SK-MEL-5 (cell line): Measurements from ENCODE around the gene RAB11FIP3. TPM values are rescaled to one million over a fixed set of nuclear protein-coding genes. Genes with fewer than 3 reads are reported as not detected.
"Not testable (repeated sequence)": the region's sequence is repeated elsewhere in the genome, so short reads cannot be mapped to it uniquely, and the experiment has no call there.

ENCODE experiments used
- DNase-seq: peaks from one replicate; pipeline ENCODE4 v3.0.0-alpha.2; 2016; ENCODE audit warnings: low read depth, low spot score
- in situ Hi-C: cut with HindIII; loops from 2 replicates; pipeline ENCODE4 v1.10.0; 2016; ENCODE audit warnings: low sequenced_read_pairs, high pct_unique_total_duplicates, low pct_unique_long_range_greater_than_20kb
- polyA plus RNA-seq, 2 experiments: library from polyadenylated mRNA; depleted of rRNA; stranded (reverse); fragments of >200 nt; gene quantifications; 2 replicates each; pipeline ENCODE4 v1.2.3, GENCODE V29; 2015
- total RNA-seq: library from RNA; depleted of rRNA; stranded (reverse); fragments of >200 nt; shearing (Covaris generic); gene quantifications from 2 replicates; pipeline ENCODE4 v1.2.3, GENCODE V29; 2014; rRNA removed

Gene RAB11FIP3, protein sequence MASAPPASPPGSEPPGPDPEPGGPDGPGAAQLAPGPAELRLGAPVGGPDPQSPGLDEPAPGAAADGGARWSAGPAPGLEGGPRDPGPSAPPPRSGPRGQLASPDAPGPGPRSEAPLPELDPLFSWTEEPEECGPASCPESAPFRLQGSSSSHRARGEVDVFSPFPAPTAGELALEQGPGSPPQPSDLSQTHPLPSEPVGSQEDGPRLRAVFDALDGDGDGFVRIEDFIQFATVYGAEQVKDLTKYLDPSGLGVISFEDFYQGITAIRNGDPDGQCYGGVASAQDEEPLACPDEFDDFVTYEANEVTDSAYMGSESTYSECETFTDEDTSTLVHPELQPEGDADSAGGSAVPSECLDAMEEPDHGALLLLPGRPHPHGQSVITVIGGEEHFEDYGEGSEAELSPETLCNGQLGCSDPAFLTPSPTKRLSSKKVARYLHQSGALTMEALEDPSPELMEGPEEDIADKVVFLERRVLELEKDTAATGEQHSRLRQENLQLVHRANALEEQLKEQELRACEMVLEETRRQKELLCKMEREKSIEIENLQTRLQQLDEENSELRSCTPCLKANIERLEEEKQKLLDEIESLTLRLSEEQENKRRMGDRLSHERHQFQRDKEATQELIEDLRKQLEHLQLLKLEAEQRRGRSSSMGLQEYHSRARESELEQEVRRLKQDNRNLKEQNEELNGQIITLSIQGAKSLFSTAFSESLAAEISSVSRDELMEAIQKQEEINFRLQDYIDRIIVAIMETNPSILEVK
- total RNA-seq, result 10.0 and 10.5 TPM in 2 replicates
- polyA plus RNA-seq (2015; cell fraction: cytosol; rRNA removed), result 18.7 and 23.5 TPM in 2 replicates
- 35.1 and 41.8 TPM in 2 replicates for polyA plus RNA-seq (2015; cell fraction: nucleus; rRNA removed)

DNA sequence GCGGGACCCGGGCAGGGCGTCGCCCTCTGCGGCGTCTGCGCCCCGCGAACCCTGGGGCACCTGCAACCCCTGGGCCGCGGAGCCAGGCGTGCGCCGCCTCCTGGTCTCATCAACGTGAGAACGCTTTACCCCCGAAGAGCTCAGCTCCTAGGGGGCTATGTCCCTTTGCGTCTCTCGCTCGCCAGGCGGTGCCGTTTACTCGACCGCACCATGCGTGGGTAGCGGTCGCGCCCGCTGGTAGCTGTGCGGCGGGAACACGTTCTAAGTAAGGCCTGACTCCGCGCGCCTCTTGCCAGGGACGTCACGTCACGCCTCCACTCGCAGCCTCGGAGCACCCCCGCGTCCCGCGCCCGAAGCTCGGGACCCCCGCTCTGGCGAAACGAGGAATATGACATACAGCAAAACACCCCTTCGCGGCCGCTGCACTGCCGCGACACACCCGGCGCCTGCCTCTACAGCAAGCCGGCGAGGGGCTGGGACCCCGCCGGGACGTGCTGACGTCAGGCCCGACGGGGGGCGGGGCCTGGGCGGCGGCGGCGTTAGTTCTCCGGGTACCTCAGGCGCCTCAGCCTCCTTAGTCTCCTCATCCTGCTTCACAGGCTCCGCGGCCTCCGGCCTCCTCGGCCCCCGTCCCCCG lies at the start of gene RAB11FIP3:
TSS of gene RAB11FIP3 (plus strand) at position 568 of the 637 bp plus-strand sequence. CDS start 358 bp downstream, outside the sequence.
- in situ Hi-C loops, result no loop called here
- peak; percentile 57 for DNase-seq

DNA sequence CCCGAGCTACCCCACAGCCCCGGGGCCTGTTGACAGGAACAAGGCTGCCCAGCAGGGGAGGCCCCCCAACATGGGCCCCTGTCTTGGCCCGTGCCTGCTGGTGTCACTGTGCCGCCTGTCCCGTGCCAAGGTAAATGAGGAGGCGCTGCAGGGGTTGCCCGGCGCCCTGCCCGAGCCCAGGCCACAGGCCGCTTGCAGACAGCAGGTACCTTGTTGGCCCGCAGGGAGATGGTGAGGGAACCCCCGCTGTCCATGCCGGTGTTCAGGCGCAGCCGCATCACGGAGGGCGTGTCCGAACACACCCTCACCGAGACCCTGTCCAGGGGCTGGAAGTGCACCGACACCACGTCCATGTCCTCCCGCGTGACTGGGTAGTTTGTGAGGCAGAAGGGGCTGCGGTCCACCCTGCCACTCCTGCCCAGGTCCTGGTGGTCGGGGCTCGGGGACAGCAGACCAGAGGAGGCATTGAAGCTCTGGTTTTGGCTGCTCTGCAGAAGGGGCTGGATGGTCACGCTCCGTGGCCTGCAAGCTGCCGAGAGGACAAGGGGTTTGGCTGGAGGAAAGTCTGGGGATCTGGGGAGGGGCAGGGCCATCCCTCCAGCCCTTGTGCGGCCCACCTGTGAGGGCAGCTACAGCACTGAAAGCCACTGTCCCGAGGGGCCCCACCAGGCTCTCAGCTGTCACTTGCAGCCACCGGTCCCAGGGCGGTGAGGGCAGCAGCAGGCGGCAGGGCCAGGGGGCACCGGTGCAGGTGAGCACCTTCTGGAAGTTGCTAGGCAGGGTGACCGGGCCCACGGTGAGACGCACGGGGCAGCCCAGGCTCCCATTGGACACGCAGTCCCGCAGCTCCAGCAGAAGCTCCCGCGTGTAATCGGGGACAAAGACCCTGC lies 49.3 kb upstream of the RAB11FIP3 start:
- in situ Hi-C loops, result no loop called here
- no peak for DNase-seq

DNA sequence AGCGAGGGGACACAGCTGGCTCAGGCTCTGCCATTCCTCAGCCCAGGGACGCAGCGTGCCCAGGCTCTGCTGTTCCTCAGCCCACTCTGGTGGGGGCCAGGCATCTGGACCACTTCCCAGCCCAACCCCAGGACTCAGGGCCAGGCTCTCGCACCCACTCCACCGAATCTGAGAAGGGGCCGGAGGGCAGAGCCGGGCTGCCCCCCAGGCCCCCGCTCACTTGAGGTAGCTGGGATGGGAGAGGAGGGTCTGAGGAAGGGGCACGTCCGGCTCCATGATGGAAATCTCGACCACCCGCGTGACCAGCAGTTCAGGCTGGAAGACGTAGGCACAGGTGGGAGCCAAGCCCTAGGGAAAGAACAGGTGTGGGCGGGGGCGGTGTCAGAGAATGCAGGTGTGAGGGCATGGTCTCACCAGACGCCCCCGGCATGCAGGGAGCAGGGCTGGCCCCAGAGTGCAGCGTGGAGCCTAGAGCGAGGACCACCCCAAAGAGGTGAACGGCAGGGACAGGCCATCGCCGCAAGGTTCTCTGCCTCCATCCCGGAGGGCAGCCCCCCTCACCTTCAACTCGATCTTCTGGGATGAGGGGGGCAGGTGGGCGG lies 48.5 kb upstream of the RAB11FIP3 start:
- in situ Hi-C loops, result no loop called here
- DNase-seq, result no peak

DNA sequence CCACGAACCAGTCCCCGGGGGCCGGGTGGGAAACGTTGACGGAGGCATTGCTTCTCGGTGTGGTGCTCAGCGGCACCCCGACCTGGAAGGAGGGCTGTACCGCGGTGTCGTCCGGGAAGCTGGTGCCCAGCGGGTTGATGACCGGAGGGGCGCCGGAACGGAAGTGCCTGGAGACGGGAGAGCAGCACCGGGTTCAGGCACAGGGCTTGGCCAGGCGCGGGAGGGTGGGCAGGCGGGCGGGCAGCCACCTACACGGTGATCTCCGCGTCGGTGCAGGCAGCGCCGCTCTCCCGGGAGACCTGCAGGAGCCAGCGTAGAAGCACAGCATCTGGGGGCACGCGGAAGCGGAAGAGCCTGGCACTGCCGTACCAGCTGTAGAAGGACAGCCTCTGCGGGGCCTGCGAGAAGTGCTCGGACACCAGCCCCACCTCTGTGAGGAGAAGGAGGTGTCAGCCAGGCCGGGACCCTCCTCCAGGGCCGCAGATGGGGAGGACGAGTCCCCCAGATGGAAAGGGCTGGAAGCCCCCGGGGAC lies 48.0 kb upstream of the RAB11FIP3 start:
- in situ Hi-C loops, result no loop called here
- no peak for DNase-seq

DNA sequence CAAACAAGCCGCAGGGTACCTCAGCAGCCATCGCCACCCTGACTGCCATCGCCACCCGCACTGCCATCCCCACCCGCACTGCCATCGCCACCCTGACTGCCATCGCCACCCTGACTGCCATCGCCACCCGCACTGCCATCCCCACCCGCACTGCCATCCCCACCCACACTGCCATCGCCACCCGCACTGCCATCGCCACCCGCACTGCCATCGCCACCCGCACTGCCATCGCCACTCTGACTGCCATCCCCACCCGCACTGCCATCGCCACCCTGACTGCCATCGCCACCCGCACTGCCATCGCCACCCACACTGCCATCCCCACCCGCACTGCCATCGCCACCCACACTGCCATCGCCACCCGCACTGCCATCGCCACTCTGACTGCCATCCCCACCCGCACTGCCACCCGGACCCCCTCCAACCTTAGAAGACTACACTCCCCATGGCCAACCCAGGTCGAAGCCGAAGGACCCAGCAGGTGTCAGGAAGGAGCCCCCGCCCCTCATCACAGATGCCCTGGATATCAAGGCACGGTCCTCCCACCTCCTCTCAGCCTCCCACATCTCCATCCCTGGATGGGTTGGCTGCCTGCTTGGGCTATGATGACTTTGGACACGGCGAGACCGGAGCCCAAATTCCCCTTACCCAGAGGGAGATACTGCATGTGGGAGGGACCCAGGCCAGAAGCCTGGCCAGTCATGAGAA lies 47.2 kb upstream of the RAB11FIP3 start:
- DNase-seq, in situ Hi-C loops: not testable (repeated sequence)

DNA sequence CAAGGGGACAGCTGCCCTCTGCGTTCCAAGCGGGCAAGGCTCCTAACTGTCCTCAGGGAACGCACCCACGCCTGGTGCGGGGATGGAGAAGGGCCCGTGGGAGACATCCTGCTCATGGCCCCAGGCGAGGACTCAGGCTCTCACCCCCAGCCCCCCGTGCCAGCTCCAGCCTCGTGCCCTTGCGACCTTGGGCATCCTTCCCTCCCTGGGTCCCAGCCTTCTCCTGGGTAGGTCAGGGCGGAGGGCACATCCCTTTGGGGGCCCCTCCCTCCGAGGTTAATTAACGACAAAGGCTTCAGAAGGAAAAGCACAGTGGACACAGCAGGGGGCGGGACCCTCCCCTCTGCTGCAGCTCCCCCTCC lies 46.6 kb upstream of the RAB11FIP3 start:
- no peak for DNase-seq
- in situ Hi-C loops, result no loop called here

DNA sequence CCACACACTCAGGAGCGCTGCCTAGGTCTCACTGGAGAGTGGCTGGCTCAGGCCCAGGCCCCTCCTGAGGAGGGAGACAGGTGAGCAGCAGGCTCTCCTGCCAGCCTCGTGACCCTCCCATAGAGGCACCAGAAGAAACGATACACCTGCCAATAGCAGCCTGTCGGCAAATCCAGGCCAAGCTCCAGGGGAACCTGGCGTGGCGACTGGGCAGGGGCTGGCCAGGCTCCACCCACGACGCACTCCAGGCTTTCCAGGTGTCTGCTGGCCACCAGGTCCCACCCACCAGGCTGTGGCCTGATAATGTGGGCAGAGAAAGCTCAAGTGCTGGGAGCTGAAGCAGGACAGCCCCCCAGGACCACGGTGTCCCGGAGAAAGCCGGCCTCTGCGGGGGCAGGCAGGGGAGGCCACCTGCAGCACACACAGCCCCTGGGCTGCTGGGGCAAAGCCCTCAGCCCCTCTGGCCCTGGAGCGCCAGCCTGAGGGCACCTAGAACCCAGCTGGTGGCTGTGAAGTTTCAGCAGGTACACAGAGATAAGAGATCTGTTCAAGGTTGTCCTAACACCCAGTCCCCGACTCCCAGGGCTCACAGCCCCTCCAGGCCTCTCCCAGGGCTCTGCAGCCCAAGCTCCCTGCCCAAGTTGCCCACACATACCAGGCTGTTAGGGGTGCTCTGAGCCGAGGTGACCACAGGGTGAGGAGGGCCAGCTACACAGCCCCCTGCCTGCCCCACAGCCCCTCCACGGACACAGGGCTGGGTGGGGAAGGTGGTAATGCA lies 46.1 kb upstream of the RAB11FIP3 start:
- in situ Hi-C loops, result no loop called here
- DNase-seq, result no peak

DNA sequence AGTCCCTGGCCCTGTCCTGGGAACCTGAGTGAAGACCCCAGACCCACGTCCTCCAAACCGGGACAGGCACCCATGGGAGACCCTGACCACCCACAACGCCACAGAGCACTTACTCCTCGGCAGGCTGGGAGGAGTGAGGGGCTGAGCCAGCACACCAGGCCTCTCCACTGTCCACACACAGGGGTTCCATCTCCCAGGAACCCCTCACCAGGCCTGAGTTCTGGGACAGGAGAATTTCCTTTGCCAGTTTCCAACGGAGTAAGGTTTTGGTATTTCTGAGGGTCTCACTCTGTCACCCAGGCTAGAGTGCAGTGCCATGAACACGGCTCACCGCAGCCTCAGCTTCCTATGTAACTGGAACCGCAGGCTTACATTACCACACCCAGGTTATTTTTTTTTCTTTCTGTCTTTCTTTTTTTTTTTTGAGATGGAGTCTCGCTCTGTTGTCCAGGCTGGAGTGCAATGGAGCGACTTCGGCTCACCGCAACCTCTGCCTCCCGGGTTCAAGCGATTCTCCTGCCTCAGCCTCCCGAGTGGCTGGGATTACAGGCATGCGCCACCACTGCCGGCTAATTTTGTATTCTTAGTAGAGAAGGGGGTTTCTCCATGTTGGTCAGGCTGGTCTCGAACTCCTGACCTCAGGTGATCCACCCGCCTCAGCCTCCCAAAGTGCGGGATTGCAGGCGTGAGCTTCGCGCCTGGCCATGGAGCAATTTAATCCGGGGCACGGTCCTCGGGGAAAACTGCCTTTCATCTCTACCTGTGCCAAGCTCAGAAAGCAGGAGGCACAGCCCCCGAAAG lies 45.3 kb upstream of the RAB11FIP3 start:
- in situ Hi-C loops, result no loop called here
- DNase-seq, result no peak

DNA sequence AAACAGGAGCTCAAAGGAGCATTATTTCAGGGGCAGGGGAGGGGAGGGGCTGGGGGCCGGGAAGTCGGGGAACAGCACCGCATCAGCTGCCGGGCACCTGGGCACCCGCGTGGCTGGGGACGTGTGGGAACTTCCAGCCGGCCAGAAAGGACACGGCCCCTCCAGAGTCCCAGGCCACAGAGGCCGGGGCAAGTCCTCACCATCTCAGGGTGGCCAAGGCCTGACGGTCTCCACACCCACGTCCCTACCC lies 44.8 kb upstream of the RAB11FIP3 start:
- DNase-seq, result no peak

DNA sequence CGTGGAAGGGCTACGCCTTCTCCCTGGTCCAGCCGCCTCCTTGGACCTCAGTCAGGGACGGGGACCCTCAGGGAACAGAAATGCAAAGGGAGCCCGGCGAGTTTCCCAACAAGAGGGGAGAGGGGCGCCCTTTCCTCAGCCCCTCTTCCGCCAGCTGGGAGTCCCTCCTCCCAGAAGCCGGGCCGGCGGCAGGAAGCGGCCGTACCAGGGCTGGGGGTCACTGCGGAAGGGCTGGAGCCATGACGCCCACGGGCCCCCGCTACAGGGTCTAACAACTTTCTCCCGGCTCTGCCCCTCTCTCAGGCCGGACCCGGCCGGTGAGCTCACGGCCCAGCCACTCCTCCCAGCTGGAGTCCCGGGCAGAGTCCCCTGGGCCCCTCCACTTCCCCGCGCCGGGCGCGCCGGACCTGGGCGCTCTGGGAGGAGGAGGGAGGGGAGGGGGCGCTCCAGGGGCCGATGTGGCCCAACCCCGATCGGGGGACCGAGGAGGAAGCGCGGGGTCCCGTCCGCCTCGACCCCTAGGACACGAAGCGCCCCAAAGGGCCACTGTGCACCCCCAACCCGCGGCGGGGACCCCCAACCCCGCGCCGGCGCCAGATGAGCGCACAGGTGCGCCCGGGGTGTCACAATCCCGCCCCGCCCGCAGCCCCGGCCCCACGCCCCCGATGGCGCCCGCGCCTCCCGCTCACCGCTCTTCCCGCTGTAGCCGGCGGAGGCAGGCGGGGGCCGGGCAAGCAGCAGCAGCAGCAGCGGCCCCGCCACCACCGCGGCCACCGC lies 44.2 kb upstream of the RAB11FIP3 start:
- no peak for DNase-seq
- in situ Hi-C loops, result no loop called here

More for the DNA sequence above, 44.8 kb upstream of the RAB11FIP3 start:
- in situ Hi-C loops, result no loop called here

DNA sequence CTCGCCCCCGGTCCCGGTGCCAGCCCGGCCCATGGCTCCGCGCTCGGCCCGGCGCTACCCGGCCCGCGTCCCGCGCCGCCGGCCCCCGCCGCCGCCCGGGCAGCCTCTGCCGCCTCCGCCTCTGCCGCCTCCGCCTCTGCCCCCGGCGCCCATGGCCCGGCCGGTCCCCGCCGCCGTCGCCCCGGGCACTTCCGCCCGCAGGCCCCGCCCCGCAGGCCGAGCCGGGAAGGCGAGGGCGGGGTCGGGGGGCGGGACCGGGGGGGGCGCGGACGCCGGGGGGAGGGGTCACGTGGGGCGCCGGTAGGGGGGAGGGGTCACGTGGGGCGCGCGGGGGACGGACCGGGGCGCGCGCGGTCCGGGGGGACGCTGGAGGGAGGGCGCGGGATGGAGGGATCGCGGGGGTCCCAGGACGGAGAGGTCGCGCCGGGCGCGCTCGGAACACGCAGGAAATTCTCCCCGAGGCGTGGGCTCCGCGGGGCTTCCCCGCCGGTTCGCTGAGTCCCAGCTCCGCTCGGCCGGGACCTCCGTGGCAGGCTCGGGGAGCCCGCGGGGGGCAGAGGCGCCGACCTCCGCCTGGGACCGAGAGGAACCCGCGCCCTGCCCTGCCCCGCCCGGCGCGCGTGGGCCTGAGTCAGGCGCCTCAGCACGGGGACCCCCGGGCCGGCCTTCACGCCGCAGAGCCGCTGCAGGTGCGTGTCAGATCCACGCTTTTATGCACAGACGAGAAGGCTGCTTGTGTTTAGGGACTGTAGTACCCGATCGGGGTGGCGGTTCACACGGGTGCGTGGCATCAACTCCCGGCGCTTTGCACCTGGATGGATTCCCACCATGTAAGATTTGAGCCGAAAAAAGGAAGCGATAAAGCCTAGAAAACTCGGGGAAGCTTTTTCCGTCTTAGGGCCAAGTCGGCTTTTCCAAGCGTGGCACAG lies 43.4 kb upstream of the RAB11FIP3 start, which contains the start of gene PGAP6:
TSS of gene PGAP6 (minus strand) at position 190 of the 929 bp plus-strand sequence. CDS start at position 33, 157 bp downstream.
- DNase-seq, result peak; percentile 49
- in situ Hi-C loops, result no loop called here

DNA sequence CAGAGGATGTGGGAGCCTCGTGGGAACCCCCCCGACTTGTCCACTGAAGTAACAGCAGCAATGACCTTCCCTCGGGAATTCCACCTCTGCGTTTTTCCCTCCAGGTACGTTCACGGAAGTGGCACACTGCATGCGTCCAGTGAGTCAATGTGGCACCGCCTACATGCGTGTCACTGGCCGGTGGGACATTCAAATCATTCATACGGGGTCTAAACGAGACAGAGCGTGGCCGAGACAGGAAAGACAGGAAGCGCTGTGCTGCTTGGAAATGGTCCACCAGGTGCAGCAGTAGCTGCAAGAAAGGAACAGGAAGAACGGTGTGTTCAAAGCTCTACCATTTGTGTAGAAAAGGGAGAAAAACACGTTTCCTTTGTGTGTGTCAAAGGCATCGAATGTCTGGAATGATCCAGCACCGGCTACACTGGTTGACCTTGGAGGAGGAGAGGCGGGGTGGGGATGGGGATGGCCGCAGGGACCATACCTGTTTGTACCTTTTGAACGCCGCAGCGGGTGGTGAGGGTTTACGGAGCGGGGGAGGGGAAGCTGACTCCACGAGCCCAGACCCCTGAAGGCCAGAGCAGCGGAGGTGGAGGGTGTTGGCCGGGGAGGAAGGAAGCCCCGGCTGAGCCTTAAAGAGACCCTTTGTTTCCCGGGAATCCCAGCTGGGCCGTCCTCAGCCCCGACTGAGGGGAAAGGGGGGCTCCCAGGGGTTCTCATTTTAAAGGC lies 42.0 kb upstream of the RAB11FIP3 start:
- in situ Hi-C loops, result no loop called here
- DNase-seq, result peak; percentile 49
